ENCODE results near the gene ABCE1.
"Not testable (repeated sequence)": the region's sequence is repeated elsewhere in the genome, so short reads cannot be mapped to it uniquely, and the experiment has no call there.

The ABCE1 gene

GRCh38 chr4:145103496-145103895 lies 5.4 kb downstream of the ABCE1 start:
- no peak for DNase-seq

GRCh38 chr4:145107126-145107525 lies 9.0 kb downstream of the ABCE1 start:
- DNase-seq: no peak

- DNase-seq: no peak
Observed at GRCh38 chr4:145108128-145108527, 10.0 kb downstream of the ABCE1 start.

GRCh38 chr4:145125396-145125795 lies 27.3 kb downstream of the ABCE1 start:
- no peak for DNase-seq

- no peak for DNase-seq
Observed at GRCh38 chr4:145130130-145130529, 32.0 kb downstream of the ABCE1 start.

GRCh38 chr4:145130788-145131399 lies 32.8 kb downstream of the ABCE1 start:
- no peak for DNase-seq

GRCh38 chr4:145131848-145132247 lies 33.7 kb downstream of the ABCE1 start:
- no peak for DNase-seq

- DNase-seq: peak; percentile 36 to 47
Observed at GRCh38 chr4:145132511-145133098, 34.5 kb downstream of the ABCE1 start.

GRCh38 chr4:145136219-145136618 lies 38.1 kb downstream of the ABCE1 start:
- not testable (repeated sequence) for DNase-seq

- no peak for DNase-seq
Observed at GRCh38 chr4:145148980-145149379, 50.9 kb downstream of the ABCE1 start.

GRCh38 chr4:145153181-145153903 lies 55.2 kb downstream of the ABCE1 start:
- DNase-seq: no peak

GRCh38 chr4:145153904-145154298 lies 55.8 kb downstream of the ABCE1 start:
- DNase-seq: no peak

GRCh38 chr4:145154573-145154972 lies 56.5 kb downstream of the ABCE1 start:
- no peak for DNase-seq

- DNase-seq: no peak
Observed at GRCh38 chr4:145155268-145155870, 57.3 kb downstream of the ABCE1 start.

GRCh38 chr4:145156986-145157385 lies 58.9 kb downstream of the ABCE1 start:
- no peak for DNase-seq

GRCh38 chr4:145161549-145161948 lies 63.4 kb downstream of the ABCE1 start:
- no peak for DNase-seq

GRCh38 chr4:145167887-145168286 lies 69.8 kb downstream of the ABCE1 start:
- no peak for DNase-seq

- no peak for DNase-seq
Observed at GRCh38 chr4:145168581-145169187, 70.6 kb downstream of the ABCE1 start.

GRCh38 chr4:145170223-145170622 lies 72.1 kb downstream of the ABCE1 start:
- DNase-seq: no peak

GRCh38 chr4:145171911-145172310 lies 73.8 kb downstream of the ABCE1 start:
- DNase-seq: no peak

- DNase-seq: no peak
Observed at GRCh38 chr4:145176641-145177432, 78.7 kb downstream of the ABCE1 start.

GRCh38 chr4:145177511-145177905 lies 79.4 kb downstream of the ABCE1 start:
- no peak for DNase-seq

Data from activated T-cell treated with anti-CD3 and anti-CD28 coated beads, Interleukin-2, amount 50 U/mL, for 48 hours (primary cell).